Smooth muscle cell (in vitro differentiated cells): ENCODE data around the gene FAM83E. TPM values are rescaled to one million over a fixed set of nuclear protein-coding genes. Genes with fewer than 3 reads are reported as not detected.

Experiments
- DNase-seq: peaks from one replicate; lab custom pipeline; 2025; ENCODE audit not compliant: unreplicated experiment; lab: John Stamatoyannopoulos, UW
- H2AFZ ChIP-seq: fragments of 200-600 bp; sonication (generic); 2 replicates; pipeline ENCODE4 v1.6.0; 2016; ENCODE audit warnings: antibody characterized with exemption, low read depth, mild to moderate bottlenecking
- H3F3A ChIP-seq: fragments of 200-600 bp; sonication (generic); 2 replicates; pipeline ENCODE4 v1.6.0; 2017; ENCODE audit warnings: antibody characterized with exemption, low read depth
- H3K27ac ChIP-seq: fragments of 200-600 bp; sonication (generic); 2 replicates; pipeline ENCODE4 v1.5.1; 2016; ENCODE audit warnings: low read depth, mild to moderate bottlenecking
- H3K27me3 ChIP-seq: fragments of 200-600 bp; sonication (generic); 2 replicates; pipeline ENCODE4 v1.6.1; 2016; ENCODE audit warnings: low read depth, mild to moderate bottlenecking
- H3K36me3 ChIP-seq: fragments of 200-600 bp; sonication (generic); 2 replicates; pipeline ENCODE4 v1.5.1; 2016; ENCODE audit warnings: low read depth
- H3K4me1 ChIP-seq: fragments of 200-600 bp; sonication (generic); 2 replicates; pipeline ENCODE4 v1.5.1; 2016; ENCODE audit warnings: low read depth
- H3K4me2 ChIP-seq: fragments of 200-600 bp; sonication (generic); 2 replicates; pipeline ENCODE4 v1.6.0; 2016; ENCODE audit warnings: mild to moderate bottlenecking
- H3K4me3 ChIP-seq: fragments of 200-600 bp; sonication (generic); 2 replicates; pipeline ENCODE4 v1.5.1; 2016; ENCODE audit warnings: mild to moderate bottlenecking
- H3K79me2 ChIP-seq: fragments of 200-600 bp; sonication (generic); 2 replicates; pipeline ENCODE4 v1.6.0; 2016; ENCODE audit warnings: low read depth, mild to moderate bottlenecking
- H3K9ac ChIP-seq: fragments of 200-600 bp; sonication (generic); 2 replicates; pipeline ENCODE4 v1.6.0; 2016; ENCODE audit warnings: low read depth
- H3K9me3 ChIP-seq: fragments of 200-600 bp; sonication (generic); replicated peaks from 2 replicates; pipeline ENCODE4 v1.5.1; 2016; ENCODE audit warnings: low read depth
- H4K20me1 ChIP-seq: fragments of 200-600 bp; sonication (generic); 2 replicates; pipeline ENCODE4 v1.6.0; 2016; ENCODE audit warnings: low read depth
- WGBS: methylation state at CpG from one replicate; pipeline ENCODE4 v1.1.7; 2016; ENCODE audit warnings: low lambda C conversion rate; 5-methylcytosine and 5-hydroxymethylcytosine counted together
- polyA plus RNA-seq: library from polyadenylated mRNA; unstranded; fragments of >200 nt; fragmentation: Nextera tagmentation; extraction: Ambion mirVana; gene quantifications from 2 replicates; pipeline ENCODE4 v1.2.1, GENCODE V29; 2016
- total RNA-seq: library from RNA; depleted of rRNA; stranded (reverse); fragments of >200 nt; gene quantifications from 2 replicates; pipeline ENCODE4 v1.2.3, GENCODE V29; 2014
- TF ChIP-seq, protein P1 (sequence below): fragments of 200-600 bp; sonication (generic); IDR thresholded peaks from 2 replicates; pipeline ENCODE4 v1.5.1; 2017; ENCODE audit warnings: borderline replicate concordance, mild to moderate bottlenecking, antibody characterized with exemption; ENCODE audit not compliant: insufficient read depth, poor library complexity, severe bottlenecking

FAM83E gene
- total and polyA plus RNA-seq, 2 experiments from 2014 or later: 0.49 TPM

DNA sequence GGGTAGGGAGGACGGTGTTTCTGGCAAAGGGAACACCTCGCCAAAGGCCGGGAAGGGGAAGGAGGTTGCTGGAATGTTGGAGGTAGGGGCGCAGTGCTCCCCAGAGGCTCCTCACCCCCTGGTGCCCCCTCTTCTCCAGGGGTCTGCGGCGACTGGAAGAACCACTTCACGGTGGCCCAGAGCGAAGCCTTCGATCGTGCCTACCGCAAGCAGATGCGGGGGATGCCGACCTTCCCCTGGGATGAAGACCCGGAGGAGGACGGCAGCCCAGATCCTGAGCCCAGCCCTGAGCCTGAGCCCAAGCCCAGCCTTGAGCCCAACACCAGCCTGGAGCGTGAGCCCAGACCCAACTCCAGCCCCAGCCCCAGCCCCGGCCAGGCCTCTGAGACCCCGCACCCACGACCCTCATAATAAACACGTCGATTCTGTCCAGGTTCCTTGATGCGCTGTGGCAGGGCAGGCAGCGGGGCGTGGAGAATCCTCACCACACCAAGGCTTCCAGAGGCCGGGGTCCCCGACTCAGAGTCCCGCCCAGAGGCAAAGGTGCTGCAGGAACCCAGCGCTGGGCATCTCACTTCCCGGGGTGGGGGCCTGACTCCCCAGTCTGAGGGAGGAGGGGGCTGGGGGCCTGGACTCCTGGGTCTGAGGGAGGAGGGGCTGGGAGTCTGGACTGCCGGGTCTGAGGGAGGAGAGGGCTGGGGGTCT, 15.7 kb downstream of the FAM83E start:
- H2AFZ ChIP-seq: no peak overlapping the region
- no peak overlapping the region for H3K27ac ChIP-seq
- H3F3A ChIP-seq: no peaks in the 10 kb centered on the region
- H3K4me1 ChIP-seq: no peaks in the 10 kb centered on the region
- WGBS: 82% methylated on average over 27 of the region's 30 CpGs
- H4K20me1 ChIP-seq: no peaks in the 10 kb centered on the region
- H3K79me2 ChIP-seq: no peaks in the 10 kb centered on the region
- H3K9me3 ChIP-seq: no peaks in the 10 kb centered on the region
- no peak overlapping the region for H3K4me2 ChIP-seq
- H3K4me3 ChIP-seq: no peak overlapping the region
- no peak for DNase-seq
- no peak overlapping the region for H3K9ac ChIP-seq
- no peaks in the 10 kb centered on the region for H3K27me3 ChIP-seq
- no peaks in the 10 kb centered on the region for H3K36me3 ChIP-seq
- TF ChIP-seq, protein P1, sequence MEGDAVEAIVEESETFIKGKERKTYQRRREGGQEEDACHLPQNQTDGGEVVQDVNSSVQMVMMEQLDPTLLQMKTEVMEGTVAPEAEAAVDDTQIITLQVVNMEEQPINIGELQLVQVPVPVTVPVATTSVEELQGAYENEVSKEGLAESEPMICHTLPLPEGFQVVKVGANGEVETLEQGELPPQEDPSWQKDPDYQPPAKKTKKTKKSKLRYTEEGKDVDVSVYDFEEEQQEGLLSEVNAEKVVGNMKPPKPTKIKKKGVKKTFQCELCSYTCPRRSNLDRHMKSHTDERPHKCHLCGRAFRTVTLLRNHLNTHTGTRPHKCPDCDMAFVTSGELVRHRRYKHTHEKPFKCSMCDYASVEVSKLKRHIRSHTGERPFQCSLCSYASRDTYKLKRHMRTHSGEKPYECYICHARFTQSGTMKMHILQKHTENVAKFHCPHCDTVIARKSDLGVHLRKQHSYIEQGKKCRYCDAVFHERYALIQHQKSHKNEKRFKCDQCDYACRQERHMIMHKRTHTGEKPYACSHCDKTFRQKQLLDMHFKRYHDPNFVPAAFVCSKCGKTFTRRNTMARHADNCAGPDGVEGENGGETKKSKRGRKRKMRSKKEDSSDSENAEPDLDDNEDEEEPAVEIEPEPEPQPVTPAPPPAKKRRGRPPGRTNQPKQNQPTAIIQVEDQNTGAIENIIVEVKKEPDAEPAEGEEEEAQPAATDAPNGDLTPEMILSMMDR: no peak

GRCh38 chr19:48596679-48597465, 18.0 kb downstream of the FAM83E start:
- no peak for DNase-seq
- Histone ChIP-seq H3F3A (no peaks in the 10 kb centered on the region), H3K4me1 (no peaks in the 10 kb centered on the region), H3K27ac (no peak overlapping the region), H3K4me2 (no peak overlapping the region), H3K4me3 (no peak overlapping the region), H4K20me1 (no peaks in the 10 kb centered on the region), H3K9me3 (no peaks in the 10 kb centered on the region), H3K27me3 (no peaks in the 10 kb centered on the region), H3K9ac (no peak overlapping the region), H3K36me3 (no peaks in the 10 kb centered on the region), H3K79me2 (no peaks in the 10 kb centered on the region), H2AFZ (no peak overlapping the region)
- TF ChIP-seq, protein P1: no peak
- 91% methylated on average over 39 of the region's 39 CpGs for WGBS

DNA sequence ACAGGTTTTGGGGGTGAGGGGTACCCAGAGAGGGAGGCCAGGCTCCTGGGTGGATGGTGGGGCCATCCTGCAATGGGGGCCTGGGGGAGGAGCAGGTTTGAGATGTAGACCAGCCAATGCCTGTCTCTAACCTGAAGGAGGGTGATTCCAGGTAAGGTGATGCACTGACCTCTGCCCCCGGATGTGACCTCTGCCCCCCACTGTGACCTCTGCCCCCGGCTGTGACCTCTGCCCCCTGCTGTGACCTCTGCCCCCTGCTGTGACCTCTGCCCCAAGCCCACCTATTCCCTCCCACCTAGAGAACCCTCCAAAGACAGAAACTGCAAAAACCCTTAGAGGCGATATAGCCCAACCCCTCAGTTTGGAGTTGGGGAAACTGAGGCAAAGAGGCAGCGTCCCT, 18.6 kb downstream of the FAM83E start:
- TF ChIP-seq, protein P1: no peak
- 92% methylated on average over 4 of the region's 4 CpGs for WGBS
- H3K4me3 ChIP-seq: no peak overlapping the region
- H3K79me2 ChIP-seq: no peaks in the 10 kb centered on the region
- no peaks in the 10 kb centered on the region for H4K20me1 ChIP-seq
- no peak overlapping the region for H3K4me2 ChIP-seq
- H3K4me1 ChIP-seq: no peaks in the 10 kb centered on the region
- no peaks in the 10 kb centered on the region for H3K27me3 ChIP-seq
- H3F3A ChIP-seq: no peaks in the 10 kb centered on the region
- no peak overlapping the region for H3K27ac ChIP-seq
- no peaks in the 10 kb centered on the region for H3K9me3 ChIP-seq
- no peak for DNase-seq
- no peak overlapping the region for H2AFZ ChIP-seq
- H3K36me3 ChIP-seq: no peaks in the 10 kb centered on the region
- H3K9ac ChIP-seq: no peak overlapping the region

- 87% methylated on average over 6 of the region's 6 CpGs for WGBS
- TF ChIP-seq, protein P1: no peak
- DNase-seq: no peak
- H3K4me1 ChIP-seq: no peaks in the 10 kb centered on the region
- H3K9me3 ChIP-seq: no peaks in the 10 kb centered on the region
- H3K79me2 ChIP-seq: no peaks in the 10 kb centered on the region
- H3K9ac ChIP-seq: no peak overlapping the region
- no peaks in the 10 kb centered on the region for H3K27me3 ChIP-seq
- H4K20me1 ChIP-seq: no peaks in the 10 kb centered on the region
- H3K4me2 ChIP-seq: no peak overlapping the region
- H3F3A ChIP-seq: no peaks in the 10 kb centered on the region
- H3K27ac ChIP-seq: no peak overlapping the region
- no peaks in the 10 kb centered on the region for H3K36me3 ChIP-seq
- H3K4me3 ChIP-seq: no peak overlapping the region
- no peak overlapping the region for H2AFZ ChIP-seq
These were observed 19.0 kb downstream of the FAM83E start for GRCh38 chr19:48595833-48596232.
